DMS79 treated with DMSO at 0.1 percent for 48 hours (cell line): Measurements from ENCODE around the gene GLB1L2.
"Not testable (repeated sequence)": the region's sequence is repeated elsewhere in the genome, so short reads cannot be mapped to it uniquely, and the experiment has no call there.

ENCODE experiments used
- DNase-seq: peaks from one replicate; lab custom pipeline; 2025; lab: John Stamatoyannopoulos, UW

Gene GLB1L2

DNA sequence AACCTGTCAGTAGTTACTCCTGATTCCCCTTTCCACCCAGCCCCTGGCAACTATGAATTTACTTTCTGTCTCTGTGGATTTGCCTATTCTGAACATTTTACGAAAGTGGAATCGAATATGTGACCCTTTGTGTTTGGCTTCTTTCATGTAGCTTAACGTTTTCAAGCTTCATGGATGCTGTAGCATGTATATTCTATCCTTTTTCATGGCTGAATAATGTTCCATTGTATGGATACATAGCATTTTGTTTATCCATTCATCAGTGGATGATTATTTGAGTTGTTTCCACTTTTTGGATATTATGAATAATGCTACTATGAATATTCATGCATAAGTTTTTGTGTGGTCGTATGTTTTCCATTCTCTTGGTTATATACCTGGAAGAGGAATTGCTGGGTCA, 9.2 kb upstream of the GLB1L2 start:
- no peak for DNase-seq

DNA sequence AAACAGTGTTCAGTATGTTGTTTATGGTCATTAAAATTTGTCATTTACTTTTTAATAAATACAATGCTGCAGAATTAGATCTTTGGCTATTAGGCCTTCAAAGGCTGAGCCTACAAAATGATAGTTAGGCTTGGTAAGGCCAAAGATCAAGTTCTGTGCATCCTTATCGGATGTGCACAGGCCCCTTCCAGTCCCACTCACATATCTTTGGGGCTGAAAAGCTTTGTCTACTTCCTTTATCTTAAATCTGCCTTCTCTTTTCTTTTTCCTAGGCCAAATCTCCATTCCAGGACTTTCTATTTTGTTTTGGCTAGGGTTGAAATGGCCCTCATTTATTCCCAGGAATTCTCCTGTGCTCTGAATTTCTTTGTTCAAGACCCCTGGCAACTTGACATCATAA, 3.4 kb upstream of the GLB1L2 start:
- no peak for DNase-seq

DNA sequence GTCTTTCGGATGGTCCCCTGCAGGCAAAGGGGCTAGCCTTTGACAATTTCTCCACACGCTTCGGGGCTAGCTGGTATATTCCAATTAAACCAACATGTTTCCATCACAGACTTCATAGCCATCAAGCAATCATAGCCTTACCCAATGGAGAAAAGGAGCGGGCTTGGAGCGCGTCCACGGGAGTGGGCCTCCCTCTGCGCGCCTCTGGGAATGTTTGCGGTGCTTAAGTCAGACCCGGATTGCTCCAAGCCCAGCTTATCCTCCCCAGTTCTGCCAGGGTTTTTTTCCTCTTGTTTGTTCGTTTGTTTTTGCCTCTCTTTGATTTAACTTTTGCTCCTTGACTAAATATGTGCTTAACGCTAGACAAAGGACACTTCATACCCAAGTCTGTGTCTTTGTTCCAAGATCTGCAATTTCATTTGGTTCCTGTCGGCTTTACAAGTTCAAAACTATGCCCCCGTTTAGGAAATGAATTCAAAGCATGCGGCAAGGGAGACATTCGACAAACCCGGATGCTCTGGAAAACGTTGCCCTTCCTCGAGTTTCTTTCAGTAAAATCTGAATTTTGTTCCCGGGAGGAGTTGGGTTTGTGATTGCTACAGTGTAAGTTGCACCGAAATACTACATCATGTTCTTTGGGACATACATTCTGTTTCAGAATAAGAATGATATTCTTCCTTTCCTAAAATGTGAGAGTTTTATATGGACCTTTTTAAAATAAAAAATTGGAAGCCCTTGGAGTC, 1.0 kb upstream of the GLB1L2 start:
- DNase-seq, result no peak

DNA sequence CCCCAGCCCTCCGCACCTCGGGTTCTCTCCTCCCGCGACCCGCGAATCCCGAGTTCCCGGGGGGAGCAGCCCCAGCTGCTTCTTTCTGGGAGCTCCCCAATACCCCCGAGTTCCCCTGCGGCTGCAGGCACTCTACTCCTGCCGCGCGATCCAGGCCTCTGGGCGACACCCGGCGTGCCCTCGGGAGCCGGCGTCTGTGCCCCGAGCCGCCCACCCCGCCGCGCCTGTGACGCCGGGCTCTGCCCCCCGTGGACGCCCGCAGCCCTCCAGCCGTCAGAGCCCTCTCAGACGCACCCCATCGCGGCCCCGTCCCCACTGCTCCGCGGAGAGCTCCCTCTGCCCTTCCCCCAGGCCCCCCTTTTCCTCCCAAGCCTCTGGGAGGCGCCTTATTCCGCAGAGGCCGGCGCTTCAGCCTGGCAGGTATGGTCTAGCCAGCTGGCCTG, 422 bp downstream of the GLB1L2 start:
- DNase-seq, result no peak

DNA sequence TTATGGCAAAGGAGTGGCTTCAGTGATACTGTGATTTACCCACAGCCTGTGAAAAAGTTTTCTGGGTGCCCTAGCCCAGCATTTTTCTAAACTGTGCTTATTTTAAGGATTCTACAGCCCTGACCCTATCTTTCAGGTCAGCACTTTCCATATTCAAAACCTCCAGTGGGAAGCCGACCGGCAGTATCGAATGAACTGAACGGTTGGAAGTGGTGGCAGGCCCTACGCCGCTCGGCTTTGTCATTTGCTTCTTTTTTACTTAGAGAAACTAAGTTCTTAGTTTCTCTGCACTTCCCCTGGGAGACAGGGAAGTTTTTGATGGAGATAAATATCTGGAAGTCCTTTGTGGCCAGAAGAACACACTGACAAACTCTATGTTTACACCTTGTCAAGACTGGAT, 994 bp downstream of the GLB1L2 start:
- no peak for DNase-seq

DNA sequence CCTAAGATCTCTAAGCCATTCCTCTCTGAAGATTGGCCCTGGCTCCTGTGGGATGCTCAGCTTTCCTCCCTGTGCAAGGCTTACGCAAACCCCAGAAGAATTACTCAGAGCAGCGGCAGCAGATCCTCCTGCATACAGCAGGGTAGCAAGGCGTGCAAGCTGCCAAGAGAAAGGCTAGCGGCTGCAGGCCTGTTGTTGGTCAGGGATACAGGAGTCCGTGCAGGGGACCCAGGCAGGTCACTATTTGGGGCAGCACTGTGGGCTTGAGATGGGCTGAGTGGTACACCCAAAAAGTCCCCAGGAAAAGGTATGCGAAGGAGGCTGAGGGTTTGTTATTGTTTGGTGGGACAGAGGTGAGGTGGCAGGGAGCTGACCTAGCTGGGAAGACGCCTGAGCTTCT, 1.5 kb downstream of the GLB1L2 start:
- no peak for DNase-seq

DNA sequence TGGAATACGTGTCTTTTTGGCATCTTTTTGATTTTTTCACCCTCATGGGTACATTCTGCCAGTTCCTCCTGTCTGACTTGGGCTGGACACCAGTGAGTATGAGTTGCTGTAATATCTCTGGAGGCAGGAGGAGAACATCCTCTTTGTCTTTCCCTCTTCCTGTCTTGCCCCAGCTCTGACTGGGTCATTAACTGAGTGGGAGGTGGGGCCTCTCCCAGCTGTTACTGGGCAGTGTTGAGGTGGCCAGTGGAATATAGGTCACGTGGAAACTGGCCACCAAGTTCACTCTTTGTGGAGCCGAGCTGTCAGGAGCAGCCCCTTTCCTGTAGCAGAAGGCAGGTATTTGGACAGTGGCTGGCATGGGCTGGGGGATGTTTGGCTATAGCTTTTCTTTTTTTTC, 2.2 kb downstream of the GLB1L2 start:
- DNase-seq, result no peak

DNA sequence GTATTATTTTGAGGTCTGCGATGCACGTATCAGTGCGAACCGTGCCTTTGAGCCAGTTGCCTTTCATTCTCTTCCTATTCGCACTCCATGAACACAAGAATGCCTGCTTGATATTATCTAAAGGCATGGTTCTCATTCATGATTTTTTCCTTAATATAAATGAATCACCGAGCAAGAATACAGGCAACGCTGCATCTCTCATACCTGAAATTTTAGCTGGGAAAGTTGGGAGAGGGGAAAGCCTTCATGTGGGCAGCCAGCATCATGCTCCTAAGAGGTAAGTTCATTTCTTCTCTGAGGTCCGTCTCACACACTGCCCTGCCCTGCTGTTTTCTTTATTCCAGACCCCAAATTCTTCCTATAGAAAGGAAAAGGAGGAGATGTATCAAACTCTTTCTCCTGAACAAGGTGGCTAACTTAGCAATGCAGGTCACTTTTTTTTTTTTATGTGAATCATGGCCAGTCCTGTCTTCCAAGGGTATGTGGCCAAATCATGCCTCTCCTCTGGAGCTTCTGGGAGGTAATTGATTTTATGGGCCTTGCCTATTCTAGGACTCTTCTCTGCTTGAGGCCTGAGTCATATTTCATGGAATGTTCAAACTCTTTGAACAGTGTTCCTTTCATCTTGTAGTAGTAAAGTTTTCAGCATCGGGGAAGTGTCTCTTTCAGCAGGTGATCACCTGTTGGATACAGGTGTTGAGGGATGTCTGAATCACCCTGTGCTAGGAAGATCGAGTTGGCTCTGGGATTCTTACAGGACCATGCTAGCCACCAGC, 3.2 kb downstream of the GLB1L2 start:
- DNase-seq, result no peak

DNA sequence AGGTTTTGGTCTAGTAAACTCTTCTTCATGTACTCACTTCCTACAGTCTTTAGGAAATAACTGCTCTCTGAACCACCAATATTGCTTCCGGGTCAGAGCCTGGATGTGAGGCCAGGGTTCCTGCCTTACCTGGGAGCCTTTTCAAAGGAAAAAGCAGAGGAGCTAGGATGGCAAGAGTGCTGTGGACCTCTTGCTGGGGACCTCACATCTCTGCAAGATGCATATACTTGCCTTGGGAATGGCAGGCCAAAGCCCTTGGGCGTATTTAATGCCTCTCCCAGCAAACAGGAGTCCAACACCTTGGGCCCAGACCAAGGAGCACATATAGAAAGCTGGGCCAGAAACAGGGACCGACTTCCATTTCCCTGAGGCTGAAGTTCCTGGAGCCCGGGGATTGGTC, 5.3 kb downstream of the GLB1L2 start:
- DNase-seq, result no peak

DNA sequence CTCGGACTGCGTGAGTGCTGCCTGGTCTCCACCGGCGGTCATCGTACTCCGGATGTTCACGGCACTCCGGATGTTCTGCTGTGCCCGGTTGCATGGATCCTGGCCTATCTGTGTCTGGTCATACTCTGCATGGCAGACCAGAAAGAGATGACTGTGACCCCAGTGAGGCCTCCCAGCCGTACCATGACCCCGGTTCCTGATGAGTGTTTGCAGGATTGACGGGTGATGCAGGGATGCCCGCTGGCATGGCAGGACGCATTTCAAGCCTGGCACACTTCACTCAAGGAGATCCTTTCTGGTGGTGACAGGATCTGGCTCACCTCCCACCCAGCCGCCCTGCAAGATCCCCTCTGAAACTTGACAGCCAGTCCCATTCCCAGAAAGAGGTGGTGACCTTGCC, 6.3 kb downstream of the GLB1L2 start:
- DNase-seq, result no peak

DNA sequence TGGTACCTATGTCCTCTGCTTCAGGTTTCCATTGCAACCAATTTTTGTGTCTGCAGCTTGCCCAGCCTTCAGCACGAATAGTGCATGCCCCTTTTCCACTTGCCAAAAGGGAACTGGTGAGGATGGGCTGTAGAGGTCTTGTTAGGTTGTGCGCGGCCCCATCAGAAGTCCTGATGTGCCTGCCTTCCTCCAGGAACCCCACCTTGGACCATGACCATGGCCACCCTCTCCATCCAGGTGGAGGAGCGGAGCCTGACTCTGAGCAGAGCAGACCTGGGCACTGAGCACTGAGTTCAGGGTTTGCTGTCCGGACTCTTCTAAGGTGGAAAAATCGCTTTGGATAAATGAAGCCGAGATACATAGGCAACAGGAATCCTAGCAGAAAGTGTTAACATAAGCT, 6.9 kb downstream of the GLB1L2 start:
- no peak for DNase-seq

DNA sequence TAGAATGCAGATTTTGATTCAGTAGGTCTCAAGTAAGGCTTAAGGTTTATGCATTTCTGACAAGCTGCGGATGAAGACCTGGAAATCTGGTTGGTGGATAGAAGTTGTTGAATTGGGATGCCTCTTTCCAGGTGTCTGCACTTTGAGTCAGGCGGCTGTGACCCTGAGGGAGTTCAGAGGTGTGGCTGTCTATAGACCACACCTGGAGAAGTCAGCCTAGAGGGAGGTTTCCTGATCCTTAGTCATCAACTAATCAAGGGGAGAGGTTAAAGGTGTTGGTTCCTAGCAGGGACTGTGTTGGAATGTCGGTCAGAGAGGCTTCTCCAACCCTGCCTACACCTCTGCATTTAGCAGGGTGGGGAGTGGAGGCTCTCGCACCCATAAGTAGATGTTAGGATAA, 8.0 kb downstream of the GLB1L2 start:
- no peak for DNase-seq

DNA sequence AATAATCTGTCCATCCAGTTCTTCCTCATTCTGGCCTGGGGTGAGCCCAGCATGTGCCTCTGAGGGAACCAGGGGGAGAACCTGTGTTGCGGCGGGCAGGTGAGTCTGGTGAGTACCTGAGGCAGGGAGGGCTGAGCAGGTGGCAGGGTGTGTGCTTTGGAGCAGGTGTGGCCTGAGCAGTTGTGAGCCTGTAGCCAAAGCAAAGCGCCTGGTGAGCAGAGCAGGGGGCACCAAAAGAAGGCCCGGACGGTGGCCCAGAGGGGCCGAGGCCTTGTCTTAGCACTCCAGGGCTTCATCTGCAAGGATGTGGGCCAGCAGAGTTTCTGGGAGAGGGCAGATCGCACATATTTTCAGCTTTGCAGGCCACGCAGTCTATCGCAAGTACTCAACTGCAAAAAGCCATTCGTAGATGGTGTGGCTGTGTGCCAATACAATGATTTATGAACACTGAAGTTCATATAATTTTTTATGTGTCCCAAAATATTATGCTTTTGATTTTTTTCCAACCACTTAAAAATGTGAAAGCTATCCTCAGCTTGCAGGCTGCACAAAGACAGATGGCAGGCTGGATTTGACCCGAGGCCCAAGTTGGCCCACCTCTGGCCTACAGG, 8.7 kb downstream of the GLB1L2 start:
- DNase-seq, result peak; percentile 87

DNA sequence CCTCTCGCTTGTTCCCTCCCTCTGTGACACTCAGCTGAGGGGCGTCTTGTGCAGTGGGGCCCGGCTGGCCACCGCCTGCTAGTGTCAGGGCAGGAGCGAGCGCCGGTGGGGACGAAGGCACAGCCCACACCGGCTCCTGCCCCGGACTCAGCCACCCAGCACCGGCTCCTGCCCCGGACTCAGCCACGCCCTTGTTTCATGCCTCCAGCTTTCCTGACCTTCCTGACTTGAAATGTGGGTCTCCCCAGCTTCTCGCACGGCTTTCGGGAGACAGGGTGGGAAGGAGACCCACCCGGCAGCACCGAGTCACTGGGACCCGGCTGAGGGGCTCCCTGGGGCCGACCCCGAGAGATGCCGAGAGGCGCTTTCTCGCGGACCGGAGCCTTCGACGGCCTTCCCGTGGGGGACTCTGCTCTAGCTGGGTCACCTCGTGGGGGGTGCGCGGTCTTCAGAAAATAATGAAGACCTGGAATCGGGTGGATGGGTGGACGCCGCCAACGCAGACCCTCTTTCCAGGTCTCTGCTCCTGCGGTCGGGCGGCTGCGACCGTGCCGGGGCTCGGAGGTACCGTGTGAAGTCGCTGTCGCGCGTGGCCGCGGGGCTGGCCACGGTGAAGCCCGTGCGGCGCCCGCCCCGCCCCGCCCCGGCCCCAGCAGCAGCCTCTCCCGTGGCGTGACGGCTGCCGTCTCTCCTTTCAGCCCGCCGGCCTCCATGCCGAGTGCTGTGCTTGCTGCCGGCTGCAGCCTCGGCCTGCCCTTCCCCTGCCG, 10.2 kb downstream of the GLB1L2 start:
- DNase-seq, result no peak

DNA sequence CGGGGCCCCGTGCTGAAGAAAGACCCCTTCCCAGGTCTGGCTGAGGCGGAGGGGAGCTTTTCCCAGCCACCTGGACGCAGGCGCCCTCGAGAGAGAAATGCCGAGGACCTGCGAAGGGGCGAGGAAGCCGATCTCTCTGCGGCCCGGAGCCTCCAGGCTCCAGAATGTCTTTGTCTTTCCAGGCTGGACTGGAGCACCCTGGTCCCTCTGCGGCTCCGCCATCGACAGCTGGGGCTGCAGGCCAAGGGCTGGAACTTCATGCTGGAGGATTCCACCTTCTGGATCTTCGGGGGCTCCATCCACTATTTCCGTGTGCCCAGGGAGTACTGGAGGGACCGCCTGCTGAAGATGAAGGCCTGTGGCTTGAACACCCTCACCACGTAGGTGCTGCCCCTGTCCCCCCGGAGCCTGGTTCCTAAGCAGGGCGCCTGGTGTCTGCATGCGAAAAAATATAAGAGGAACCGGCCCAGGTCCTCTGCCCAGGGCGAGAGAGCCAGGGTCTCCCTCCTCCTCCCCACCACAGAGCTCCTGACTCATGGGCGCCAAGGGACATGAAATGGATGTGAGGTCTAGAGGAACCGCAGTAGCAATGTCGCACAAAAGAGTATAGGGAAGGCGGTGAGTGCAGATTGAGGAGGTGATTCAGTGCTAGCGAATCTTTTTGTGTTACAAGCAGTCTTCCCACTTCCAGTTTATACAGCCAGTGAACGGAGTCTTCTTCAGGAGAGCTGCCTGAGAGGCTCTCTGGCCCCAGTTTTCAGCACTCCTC, 11.0 kb downstream of the GLB1L2 start:
- no peak for DNase-seq

DNA sequence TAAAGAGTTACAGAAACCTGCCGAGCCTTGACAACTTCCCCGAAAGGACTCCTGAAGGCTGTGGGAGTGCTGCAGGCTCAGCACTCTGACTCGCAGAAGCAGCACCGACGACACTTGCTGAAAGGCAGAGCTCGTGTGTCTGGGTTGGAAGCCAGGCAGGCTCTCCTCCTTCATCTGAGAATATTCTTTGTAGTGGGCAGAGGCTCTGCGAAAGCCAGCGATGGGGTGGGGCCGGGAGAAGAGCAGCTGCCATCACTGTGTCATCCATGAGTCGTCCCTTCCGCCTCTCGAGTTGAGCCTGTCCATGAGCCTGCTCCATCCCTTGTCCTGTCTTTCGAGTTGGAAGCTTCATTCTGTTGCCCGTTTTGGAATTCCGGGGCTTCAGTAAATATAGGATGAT, 11.9 kb downstream of the GLB1L2 start:
- no peak for DNase-seq

DNA sequence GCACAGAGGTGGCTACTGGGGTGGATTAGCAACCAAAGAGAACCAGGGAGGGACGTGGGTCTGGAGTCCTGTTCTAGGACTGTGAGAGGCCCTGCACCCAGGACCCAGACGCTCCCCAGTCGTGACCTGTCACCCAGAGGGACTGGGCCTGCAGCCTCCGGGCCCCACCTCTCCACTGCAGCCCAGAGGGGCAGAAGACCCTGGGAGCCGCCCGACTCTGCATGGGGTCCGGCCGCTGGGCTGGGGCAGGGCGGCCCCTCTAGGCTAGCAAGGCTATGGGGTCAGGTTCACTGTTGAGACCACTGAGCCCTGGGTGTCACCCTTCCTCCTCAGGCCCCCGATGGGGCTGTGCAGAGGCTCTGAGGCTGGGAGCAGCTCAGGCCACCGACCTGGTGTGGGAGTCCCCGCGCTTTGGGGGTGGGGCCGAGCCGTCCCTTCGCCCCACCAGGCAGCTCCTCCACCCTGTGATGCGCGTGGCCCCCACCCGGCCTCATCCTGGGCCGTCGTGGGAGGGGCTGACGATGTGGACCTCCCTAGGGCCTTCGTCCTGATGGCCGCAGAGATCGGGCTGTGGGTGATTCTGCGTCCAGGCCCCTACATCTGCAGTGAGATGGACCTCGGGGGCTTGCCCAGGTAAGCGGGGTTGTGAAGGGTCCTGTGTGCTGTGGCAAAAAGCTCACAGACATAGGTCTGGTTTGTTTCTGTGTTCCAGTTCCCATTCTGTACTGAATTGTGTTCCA, 12.9 kb downstream of the GLB1L2 start:
- DNase-seq, result not testable (repeated sequence)

DNA sequence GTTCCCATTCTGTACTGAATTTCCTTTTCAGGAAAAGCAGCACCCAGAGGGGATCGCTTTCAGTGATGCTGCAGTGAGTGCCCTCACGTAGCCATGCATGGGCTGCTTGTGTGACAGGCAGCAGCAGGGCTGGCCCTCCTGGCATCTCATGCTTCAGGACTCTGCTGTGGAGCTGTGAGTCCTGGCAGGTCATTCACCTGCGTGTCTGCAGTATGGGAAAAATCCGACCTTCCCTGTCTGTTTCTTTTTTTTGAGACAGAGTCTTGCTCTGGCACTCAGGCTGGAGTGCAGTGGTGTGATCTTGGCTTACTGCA, 13.4 kb downstream of the GLB1L2 start:
- DNase-seq, result no peak

DNA sequence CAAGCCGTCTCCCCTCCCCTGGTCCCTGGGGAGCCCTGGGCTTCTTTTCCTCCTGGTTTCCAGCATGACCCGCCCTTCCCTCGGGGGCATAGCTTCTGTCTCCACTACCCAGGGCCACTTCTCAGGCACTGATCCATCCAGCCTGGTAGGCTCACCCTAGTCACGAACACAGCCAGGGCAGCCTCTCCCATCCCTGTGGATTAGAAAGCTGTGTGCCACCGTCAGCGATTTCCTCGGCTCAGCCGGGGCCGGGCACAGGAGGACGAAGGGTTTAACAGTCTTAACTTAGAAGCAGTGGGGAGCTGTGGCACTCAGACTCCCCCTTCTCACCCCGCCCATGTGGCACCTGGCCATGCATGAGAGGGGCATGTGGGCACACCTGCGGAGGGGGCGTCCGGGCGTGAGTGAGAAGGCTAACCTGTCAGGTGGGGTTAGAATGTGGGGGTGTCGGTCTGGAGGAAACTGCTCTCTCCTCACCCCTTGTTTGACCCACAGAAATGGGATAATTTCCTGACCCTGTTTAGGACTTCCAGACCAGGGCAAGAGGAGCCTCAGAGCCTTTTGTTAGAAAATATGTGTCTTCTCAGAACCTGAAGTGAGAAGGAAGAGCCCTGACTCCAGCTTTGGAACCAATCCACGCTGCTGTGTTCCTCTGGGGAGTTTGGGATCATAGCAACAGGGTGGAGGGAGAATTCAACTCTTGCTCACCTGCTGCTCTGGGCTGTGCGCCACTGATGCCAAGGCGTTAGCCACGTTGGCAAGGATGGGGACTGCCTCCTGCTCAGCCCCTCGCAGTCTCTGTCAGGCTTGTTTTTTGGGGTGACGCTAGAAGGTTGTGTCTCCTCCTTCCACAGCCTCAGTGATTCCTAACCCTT, 14.6 kb downstream of the GLB1L2 start:
- DNase-seq, result peak; percentile 74

DNA sequence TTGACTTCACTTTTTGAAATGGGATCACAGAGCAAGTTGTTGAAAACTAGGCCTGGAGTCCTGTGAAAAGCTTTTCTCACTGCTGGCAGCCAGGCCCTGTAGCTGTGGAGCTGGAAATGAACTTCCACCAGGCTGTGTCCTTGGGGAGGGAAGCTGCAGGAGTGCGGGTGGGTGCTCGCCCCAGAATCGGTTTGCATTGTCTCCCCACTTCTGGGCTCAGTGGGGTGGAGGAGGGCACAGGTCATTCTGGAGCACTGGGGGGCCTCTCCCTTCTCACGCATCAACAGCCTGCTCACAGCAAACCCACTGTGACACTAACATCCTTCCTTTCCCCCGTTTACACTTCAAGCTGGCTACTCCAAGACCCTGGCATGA, 15.2 kb downstream of the GLB1L2 start:
- no peak for DNase-seq
